NCI-H2029 (cell line): ENCODE results near the gene BASP1.
"Not testable (repeated sequence)": the region's sequence is repeated elsewhere in the genome, so short reads cannot be mapped to it uniquely, and the experiment has no call there.

Source experiments
- DNase-seq: peaks from one replicate; lab custom pipeline; 2025; lab: John Stamatoyannopoulos, UW

The BASP1 gene

GRCh38 chr5:17289681-17290539 lies 72.5 kb downstream of the BASP1 start:
- DNase-seq = no peak

DNA sequence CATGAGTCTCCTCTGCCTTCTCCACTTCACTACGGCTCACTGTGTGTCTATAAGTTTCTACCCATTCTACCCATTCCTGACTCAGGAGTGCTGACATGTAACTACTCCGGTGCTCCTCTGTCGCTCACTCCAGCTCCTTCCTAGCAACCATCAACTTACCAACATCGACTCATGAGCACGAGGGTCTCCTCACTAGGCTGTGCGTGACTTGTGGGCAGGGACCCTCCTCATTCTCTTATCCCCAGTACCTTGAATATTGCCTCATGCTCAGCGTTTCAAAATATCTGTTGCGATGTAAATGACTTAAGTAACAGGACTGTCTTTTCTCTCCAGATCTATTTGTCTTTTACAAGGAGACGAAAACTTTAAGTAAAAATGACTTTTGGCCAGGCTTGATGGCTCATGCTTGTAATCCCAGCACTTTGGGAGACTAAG lies 73.1 kb downstream of the BASP1 start:
- no peak for DNase-seq

DNA sequence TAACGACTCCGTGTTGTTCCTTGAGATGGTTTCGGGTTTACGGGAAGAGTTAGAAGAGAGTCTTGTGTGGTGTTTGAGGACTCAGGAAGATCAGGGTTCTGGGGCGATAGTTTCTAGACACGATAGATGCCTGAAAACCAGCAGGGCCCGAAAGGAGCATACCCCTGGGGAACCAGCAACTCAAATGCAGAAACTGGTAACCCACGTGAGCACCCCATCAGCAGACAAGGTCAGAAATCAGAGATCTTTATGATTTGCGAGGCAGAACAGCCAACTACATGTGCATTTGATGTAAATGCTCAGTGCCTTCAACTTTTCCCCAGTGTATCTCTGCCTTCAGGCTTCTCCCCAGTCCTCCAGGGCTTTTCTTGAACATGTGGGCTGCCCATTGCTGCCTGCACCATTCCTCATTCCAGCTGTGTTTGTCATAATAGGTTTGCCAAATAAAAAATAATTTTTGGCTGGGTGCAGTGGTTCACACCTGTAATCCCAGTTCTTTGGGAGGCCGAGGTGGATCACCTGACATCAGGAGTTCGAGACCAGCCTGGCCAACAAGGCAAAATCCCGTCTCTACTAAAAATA lies 75.1 kb downstream of the BASP1 start:
- no peak for DNase-seq

DNA sequence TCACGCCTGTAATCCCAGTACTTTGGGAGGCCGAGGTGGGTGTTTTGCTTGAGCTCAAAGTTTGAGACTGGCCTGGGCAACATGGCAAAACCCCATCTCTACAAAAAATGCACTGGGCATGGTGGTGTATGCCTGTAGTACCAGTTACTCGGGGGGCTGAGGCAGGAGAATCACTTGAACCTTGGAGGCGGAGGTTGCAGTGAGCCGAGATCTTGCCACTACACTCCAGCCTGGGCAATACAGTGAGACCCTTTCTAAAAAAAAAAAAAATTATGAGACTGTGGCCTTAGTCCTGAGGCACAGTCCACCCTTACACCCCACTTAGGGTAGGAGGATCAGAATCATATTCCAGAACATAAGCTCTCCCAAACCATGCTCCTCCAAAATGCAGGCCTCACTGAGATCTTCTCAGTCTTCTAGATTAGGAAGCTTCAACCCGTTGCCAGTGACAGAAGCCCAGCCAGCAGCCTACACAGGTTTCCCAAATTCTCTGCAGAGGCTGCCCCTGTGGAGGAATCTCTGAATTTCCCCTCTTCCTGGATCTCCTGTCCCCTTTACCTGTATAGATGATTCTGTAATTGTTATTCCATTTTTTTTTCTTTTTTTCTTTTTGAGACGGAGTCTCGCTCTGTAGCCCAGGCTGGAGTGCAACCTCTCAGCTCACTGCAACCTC lies 77.3 kb downstream of the BASP1 start:
- DNase-seq = no peak

DNA sequence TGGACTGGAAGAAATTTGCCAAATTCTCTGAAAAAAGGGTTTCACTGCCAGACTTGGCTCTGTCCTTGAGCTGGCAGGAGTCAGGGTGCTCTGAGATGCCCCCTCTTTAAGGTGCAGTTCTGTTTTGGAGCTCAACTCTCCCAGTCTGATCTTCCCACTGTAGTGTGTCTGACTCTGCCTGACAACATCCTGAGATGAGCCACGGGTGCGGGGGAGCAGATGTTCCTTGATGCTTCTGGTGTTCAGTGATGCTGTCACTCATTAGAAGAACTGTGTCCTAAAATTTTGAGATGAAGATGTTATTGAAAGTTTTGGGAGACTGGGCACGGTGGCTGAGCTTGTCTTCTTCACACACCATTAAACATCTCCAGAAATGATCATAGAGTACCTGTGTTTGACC lies 78.2 kb downstream of the BASP1 start:
- no peak for DNase-seq

- DNase-seq = no peak
These were observed 84.7 kb downstream of the BASP1 start for GRCh38 chr5:17302106-17302505.

- DNase-seq = no peak
These were observed 85.2 kb downstream of the BASP1 start for GRCh38 chr5:17302604-17303003.

DNA sequence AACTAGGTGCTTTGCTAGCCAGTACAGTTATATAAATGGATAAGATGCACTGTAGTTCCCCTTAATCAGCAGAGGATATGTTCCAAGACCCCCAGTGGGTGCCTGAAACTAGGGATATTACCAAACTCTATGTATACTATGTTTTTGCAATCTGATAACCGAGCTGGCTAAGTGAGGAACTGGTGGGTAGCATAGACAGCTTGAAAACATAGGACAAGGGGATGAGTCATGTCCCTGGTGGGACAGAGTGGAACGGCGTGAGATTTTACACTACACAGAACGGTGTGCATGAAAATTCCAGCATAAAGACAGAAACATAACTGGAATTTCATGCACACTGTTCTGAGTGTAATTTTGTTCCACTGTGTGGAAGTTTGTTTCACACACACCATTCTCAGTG lies 86.9 kb downstream of the BASP1 start:
- DNase-seq = no peak

DNA sequence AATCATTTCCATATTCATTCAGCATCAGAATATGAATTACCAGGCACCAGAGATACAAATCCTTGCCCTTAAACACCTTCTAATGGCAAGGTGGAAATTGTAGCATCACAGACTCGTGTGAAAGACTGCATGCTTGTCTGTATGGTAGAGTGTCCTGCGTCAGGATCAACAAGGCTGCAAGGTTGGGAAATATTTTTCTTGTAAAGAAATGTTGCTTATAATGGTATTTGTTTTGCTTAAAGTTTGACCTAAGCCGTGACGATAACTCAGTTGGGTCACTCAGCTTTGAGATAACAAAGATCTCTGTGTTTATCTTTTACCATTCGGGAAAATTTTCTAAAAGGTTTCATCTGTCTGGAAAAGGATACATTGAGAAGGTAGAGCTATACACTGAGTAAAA lies 87.6 kb downstream of the BASP1 start:
- DNase-seq = no peak

DNA sequence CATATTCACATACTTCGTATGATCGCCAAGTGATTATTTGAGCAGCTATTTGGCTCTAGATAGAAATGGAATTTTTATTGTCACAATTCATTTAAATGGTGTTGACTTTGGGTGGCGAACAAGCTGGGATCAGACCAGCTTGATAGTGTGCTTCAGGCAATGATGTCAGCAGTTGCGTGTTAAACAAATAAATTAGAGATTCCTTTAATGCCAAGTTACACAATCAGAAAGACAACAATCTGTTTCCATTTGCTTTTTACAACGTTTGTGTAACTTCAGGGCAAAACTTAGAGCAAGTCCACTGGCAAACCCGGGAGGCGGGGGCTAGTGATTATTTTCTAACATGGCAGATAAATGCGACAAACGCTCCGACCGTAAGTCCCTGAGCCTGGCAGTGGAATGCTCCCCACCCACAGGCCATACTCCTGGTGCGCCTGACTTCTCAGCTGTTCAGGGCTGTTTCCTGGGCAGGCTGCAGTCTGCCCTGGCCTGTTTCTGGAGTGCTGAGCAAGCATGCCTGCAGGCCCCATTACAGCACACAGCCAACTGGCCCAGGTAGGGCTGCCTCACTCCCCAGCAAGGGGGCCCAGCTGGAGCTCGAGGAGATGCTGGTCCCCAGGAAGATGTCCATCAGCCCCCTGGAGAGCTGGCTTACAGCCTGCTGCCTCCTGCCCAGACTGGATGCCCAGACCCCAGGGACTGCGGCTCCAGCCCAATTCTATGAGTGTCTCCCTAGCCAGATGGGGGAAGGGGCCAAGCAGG lies 88.7 kb downstream of the BASP1 start:
- DNase-seq = no peak

DNA sequence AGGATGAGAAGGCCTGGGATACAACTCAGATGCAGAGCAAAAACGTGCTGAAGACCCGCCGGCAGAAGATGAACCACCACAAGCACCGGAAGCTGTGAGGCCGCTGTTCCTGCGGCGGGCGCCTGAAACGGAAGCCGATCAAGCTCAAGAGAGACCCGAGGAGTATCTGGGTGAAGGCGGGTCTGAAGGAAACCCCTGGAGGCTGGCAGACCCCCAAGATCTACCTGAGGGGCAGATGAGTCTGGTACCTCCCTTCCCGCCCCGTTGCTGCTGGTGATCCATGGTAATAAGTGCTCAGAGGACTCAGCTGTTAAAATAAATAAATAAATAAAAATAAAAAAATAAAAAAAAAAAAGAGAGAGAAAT lies 89.3 kb downstream of the BASP1 start:
- DNase-seq = no peak

DNA sequence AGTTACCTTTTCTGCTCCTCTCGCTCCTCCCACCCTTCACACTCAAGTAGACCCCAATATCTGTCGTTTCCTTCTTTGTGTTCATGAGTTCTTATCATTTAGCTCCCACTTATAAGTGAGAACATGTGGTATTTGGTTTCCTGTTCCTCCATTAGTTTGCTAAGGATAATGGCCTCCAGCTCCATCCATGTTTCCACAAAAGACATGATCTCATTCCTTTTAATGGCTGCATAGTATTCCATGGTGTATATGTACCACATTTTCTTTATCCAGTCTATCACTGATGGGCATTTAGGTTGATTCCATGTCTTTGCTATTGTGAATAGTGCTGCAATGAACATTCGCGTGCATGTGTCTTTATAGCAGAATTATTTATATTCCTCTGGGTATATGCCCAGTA lies 90.0 kb downstream of the BASP1 start:
- not testable (repeated sequence) for DNase-seq

GRCh38 chr5:17308326-17309065 lies 91.1 kb downstream of the BASP1 start:
- no peak for DNase-seq

DNA sequence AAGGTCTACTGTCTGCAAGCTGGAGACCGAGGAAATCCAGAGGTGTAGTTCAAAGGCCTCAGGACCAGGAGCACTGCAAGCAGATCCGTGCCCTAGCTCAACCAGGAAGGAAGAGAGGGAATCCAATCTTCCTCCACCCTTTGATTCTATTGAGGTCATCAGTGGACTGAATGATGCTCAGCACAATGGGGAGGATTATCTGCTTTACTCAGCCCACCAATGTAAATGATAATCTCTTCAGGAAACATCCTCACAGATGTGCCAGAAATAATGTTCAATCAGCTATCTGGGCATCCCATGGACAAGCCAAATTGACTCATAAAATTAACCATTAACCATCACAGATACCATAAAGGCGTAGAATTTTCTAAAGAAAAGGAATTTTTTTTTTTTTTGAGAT lies 92.0 kb downstream of the BASP1 start:
- DNase-seq = no peak

DNA sequence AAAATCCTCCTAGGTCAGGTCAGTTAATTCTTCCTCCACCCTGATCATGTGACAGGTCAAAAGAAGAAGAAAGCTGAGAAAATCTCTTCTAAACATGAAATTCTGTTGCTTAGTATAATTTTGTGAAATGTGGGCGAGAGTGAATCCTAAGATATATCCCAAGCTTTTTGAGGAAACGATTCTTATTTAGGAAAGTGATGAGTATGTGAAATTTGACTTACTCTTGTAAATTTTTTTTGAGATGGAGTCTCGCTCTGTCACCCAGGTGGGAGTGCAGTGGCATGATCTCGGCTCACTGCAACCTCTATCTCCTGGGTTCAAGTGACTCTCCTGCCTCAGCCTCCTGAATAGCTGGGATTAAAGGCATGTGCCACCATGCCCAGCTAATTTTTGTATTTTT lies 93.1 kb downstream of the BASP1 start:
- DNase-seq = not testable (repeated sequence)

GRCh38 chr5:17311811-17312210 lies 94.4 kb downstream of the BASP1 start:
- DNase-seq = not testable (repeated sequence)

GRCh38 chr5:17312358-17312757 lies 94.9 kb downstream of the BASP1 start:
- no peak for DNase-seq

- DNase-seq = no peak
These were observed 97.6 kb downstream of the BASP1 start for GRCh38 chr5:17314907-17315471.

DNA sequence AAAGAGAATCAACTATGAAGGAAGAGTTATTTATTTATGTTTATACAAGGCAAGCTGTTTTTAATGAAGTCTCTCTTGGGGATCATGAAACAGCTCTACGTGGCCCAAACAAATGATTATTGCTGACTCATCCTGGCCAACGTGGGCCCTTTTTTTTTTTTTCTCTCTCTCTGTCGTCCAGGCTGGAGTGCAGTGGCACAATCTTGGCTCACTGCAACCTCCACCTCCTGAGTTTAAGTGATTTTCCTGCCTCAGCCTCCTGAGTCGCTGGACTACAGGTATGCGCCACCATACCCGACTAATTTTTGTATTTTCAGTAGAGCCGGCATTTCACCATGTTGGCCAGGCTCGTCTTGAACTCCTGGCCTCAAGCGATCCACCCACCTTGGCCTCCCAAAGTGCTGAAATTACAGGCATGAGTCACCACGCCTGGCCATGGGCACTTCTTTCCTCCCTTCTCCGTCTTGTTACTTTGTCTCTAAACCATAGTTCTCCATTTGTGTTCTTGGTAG lies 98.3 kb downstream of the BASP1 start:
- no peak for DNase-seq

DNA sequence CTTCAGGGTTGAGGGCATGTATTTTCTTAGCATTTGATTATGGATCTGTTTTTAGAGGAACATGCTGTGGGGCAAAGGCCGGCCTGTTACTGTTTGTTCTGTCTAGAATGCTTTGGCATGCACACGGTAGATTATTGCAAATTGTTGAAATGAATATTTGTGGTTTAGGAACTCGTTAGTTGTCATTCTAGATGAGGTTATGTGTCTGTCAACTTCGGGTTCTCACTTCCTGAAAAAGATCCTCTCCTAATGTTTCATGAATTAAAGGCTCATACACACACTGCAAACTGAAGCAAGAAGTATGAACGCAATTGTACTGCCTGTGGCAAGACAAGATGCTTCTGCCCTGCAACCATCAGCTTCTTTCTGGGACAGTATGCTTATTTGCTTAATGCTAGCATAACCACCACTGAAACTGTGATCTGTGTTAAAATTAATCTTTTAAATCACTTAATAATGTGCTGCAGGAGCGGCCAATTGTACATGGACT lies 99.6 kb downstream of the BASP1 start:
- DNase-seq = no peak

- DNase-seq = no peak
These were observed 100.0 kb downstream of the BASP1 start for GRCh38 chr5:17317473-17317872.
